ENCODE data around the gene DUT.

DNA sequence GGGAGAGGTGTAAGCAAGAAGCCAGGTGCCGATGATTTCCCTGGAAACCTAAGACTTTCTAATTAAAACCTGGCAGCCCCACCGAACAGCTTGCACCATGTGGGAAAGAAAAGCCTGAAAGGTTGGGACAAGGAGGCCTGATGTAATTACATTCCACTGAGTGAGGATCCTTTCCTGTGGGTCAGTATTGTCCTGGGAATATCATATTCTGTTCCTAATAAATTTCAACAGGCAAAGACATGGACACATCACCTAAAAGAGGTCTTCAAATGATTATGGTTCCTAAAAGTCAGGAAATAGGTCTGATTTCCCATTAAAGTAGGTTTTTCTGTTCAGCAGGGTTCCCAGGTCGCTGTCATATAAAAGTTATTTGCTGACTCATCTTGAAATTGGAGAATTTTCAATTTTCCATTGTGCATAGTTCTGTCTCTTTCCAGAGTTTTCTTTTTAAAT, 58.5 kb downstream of the DUT start:
- TF ChIP-seq EP300 (IDR thresholded peaks at IDR 0.05; ENCODE audit: borderline replicate concordance) (no peak), CREB1 (IDR thresholded peaks at IDR 0.05; ENCODE audit: low read depth) (no peak), YY1 (IDR thresholded peaks at IDR 0.05; ENCODE audit: low read depth) (no peak), FOXM1 (IDR thresholded peaks at IDR 0.05; ENCODE audit: borderline replicate concordance, low read depth) (no peak), EGR1 (IDR thresholded peaks at IDR 0.05) (no peak), NFIC (IDR thresholded peaks at IDR 0.05) (no peak), RAD21 (IDR thresholded peaks at IDR 0.05; ENCODE audit: low read depth) (no peak), CEBPB (IDR thresholded peaks at IDR 0.05) (no peak), ZBTB7A (IDR thresholded peaks at IDR 0.05; ENCODE audit: low read depth) (no peak), TAF1 (IDR thresholded peaks at IDR 0.05; ENCODE audit: low read depth) (no peak), TEAD4 (IDR thresholded peaks at IDR 0.05) (no peak)
- TF ChIP-seq, protein P1, sequence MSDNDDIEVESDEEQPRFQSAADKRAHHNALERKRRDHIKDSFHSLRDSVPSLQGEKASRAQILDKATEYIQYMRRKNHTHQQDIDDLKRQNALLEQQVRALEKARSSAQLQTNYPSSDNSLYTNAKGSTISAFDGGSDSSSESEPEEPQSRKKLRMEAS (IDR thresholded peaks at IDR 0.05): no peak
- TF ChIP-seq, protein P2, sequence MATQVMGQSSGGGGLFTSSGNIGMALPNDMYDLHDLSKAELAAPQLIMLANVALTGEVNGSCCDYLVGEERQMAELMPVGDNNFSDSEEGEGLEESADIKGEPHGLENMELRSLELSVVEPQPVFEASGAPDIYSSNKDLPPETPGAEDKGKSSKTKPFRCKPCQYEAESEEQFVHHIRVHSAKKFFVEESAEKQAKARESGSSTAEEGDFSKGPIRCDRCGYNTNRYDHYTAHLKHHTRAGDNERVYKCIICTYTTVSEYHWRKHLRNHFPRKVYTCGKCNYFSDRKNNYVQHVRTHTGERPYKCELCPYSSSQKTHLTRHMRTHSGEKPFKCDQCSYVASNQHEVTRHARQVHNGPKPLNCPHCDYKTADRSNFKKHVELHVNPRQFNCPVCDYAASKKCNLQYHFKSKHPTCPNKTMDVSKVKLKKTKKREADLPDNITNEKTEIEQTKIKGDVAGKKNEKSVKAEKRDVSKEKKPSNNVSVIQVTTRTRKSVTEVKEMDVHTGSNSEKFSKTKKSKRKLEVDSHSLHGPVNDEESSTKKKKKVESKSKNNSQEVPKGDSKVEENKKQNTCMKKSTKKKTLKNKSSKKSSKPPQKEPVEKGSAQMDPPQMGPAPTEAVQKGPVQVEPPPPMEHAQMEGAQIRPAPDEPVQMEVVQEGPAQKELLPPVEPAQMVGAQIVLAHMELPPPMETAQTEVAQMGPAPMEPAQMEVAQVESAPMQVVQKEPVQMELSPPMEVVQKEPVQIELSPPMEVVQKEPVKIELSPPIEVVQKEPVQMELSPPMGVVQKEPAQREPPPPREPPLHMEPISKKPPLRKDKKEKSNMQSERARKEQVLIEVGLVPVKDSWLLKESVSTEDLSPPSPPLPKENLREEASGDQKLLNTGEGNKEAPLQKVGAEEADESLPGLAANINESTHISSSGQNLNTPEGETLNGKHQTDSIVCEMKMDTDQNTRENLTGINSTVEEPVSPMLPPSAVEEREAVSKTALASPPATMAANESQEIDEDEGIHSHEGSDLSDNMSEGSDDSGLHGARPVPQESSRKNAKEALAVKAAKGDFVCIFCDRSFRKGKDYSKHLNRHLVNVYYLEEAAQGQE (IDR thresholded peaks at IDR 0.05; ENCODE audit: low read depth): no peak
- TF ChIP-seq, protein P3, sequence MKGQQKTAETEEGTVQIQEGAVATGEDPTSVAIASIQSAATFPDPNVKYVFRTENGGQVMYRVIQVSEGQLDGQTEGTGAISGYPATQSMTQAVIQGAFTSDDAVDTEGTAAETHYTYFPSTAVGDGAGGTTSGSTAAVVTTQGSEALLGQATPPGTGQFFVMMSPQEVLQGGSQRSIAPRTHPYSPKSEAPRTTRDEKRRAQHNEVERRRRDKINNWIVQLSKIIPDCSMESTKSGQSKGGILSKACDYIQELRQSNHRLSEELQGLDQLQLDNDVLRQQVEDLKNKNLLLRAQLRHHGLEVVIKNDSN (IDR thresholded peaks at IDR 0.05): no peak
